Measurements from ENCODE around the gene GPS1.

DNA sequence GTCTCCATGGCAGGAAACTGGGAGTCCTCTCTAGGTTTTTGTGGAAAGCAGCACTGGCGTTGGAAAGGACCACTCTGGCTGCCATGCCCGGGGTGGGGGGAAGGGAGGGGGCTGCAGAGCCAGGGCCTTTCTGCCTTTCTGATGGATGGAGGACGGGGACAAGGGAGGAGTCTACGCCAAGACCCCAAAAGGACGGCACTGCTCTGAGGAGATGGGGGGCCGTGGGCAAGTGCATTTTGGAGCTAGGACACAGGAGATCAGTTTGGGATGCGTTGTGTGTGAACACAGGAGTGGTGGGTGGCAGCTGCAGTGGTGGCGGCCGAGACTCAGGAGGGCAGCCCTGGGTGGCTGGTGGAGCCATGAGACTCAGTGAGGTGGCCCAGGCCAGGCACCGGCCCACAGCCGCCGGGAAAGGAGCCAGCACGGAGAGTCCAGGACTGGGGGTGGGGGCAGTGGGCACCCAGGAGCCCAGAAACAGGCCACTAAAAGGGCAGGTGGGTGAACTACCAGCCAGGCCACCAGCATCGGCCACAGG is 31.1 kb upstream of the GPS1 start:
- TF ChIP-seq GATAD2B (conservative IDR thresholded peaks at IDR 0.05; ENCODE audit: low read depth) (no peak), POLR2A (IDR thresholded peaks at IDR 0.05; ENCODE audit: low read depth, low read length) (no peak), BRCA1 (IDR thresholded peaks at IDR 0.05; ENCODE audit: low read depth, low read length) (no peak), SMC3 (IDR thresholded peaks at IDR 0.05; ENCODE audit: borderline replicate concordance, low read length) (no peak), TARDBP (IDR thresholded peaks at IDR 0.05; ENCODE audit: borderline replicate concordance) (no peak)
- TF ChIP-seq, protein P1, sequence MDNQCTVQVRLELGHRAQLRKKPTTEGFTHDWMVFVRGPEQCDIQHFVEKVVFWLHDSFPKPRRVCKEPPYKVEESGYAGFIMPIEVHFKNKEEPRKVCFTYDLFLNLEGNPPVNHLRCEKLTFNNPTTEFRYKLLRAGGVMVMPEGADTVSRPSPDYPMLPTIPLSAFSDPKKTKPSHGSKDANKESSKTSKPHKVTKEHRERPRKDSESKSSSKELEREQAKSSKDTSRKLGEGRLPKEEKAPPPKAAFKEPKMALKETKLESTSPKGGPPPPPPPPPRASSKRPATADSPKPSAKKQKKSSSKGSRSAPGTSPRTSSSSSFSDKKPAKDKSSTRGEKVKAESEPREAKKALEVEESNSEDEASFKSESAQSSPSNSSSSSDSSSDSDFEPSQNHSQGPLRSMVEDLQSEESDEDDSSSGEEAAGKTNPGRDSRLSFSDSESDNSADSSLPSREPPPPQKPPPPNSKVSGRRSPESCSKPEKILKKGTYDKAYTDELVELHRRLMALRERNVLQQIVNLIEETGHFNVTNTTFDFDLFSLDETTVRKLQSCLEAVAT (IDR thresholded peaks at IDR 0.05) = no peak
- TF ChIP-seq, protein P2, sequence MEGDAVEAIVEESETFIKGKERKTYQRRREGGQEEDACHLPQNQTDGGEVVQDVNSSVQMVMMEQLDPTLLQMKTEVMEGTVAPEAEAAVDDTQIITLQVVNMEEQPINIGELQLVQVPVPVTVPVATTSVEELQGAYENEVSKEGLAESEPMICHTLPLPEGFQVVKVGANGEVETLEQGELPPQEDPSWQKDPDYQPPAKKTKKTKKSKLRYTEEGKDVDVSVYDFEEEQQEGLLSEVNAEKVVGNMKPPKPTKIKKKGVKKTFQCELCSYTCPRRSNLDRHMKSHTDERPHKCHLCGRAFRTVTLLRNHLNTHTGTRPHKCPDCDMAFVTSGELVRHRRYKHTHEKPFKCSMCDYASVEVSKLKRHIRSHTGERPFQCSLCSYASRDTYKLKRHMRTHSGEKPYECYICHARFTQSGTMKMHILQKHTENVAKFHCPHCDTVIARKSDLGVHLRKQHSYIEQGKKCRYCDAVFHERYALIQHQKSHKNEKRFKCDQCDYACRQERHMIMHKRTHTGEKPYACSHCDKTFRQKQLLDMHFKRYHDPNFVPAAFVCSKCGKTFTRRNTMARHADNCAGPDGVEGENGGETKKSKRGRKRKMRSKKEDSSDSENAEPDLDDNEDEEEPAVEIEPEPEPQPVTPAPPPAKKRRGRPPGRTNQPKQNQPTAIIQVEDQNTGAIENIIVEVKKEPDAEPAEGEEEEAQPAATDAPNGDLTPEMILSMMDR (IDR thresholded peaks at IDR 0.05 in 2 of 3, conservative IDR thresholded peaks at IDR 0.05 in 1 of 3; ENCODE audit: control insufficient read depth in 2 of 3, extremely low read depth in 1 of 3, insufficient read depth in 1 of 3, low read depth in 3 of 3, low read length in 3 of 3) = no peak
- TF ChIP-seq, protein P3, sequence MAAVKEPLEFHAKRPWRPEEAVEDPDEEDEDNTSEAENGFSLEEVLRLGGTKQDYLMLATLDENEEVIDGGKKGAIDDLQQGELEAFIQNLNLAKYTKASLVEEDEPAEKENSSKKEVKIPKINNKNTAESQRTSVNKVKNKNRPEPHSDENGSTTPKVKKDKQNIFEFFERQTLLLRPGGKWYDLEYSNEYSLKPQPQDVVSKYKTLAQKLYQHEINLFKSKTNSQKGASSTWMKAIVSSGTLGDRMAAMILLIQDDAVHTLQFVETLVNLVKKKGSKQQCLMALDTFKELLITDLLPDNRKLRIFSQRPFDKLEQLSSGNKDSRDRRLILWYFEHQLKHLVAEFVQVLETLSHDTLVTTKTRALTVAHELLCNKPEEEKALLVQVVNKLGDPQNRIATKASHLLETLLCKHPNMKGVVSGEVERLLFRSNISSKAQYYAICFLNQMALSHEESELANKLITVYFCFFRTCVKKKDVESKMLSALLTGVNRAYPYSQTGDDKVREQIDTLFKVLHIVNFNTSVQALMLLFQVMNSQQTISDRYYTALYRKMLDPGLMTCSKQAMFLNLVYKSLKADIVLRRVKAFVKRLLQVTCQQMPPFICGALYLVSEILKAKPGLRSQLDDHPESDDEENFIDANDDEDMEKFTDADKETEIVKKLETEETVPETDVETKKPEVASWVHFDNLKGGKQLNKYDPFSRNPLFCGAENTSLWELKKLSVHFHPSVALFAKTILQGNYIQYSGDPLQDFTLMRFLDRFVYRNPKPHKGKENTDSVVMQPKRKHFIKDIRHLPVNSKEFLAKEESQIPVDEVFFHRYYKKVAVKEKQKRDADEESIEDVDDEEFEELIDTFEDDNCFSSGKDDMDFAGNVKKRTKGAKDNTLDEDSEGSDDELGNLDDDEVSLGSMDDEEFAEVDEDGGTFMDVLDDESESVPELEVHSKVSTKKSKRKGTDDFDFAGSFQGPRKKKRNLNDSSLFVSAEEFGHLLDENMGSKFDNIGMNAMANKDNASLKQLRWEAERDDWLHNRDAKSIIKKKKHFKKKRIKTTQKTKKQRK (IDR thresholded peaks at IDR 0.05; ENCODE audit: low read depth, low read length) = no peak
- TF ChIP-seq, protein P4, sequence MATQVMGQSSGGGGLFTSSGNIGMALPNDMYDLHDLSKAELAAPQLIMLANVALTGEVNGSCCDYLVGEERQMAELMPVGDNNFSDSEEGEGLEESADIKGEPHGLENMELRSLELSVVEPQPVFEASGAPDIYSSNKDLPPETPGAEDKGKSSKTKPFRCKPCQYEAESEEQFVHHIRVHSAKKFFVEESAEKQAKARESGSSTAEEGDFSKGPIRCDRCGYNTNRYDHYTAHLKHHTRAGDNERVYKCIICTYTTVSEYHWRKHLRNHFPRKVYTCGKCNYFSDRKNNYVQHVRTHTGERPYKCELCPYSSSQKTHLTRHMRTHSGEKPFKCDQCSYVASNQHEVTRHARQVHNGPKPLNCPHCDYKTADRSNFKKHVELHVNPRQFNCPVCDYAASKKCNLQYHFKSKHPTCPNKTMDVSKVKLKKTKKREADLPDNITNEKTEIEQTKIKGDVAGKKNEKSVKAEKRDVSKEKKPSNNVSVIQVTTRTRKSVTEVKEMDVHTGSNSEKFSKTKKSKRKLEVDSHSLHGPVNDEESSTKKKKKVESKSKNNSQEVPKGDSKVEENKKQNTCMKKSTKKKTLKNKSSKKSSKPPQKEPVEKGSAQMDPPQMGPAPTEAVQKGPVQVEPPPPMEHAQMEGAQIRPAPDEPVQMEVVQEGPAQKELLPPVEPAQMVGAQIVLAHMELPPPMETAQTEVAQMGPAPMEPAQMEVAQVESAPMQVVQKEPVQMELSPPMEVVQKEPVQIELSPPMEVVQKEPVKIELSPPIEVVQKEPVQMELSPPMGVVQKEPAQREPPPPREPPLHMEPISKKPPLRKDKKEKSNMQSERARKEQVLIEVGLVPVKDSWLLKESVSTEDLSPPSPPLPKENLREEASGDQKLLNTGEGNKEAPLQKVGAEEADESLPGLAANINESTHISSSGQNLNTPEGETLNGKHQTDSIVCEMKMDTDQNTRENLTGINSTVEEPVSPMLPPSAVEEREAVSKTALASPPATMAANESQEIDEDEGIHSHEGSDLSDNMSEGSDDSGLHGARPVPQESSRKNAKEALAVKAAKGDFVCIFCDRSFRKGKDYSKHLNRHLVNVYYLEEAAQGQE (IDR thresholded peaks at IDR 0.05; ENCODE audit: low read depth, low read length) = no peak
